ENCODE results near the gene ZBED1. TPM values are rescaled to one million over a fixed set of nuclear protein-coding genes. Genes with fewer than 3 reads are reported as not detected.

Gene ZBED1
- total RNA-seq, 1 experiment from 2014 or later: 17.3 TPM

DNA sequence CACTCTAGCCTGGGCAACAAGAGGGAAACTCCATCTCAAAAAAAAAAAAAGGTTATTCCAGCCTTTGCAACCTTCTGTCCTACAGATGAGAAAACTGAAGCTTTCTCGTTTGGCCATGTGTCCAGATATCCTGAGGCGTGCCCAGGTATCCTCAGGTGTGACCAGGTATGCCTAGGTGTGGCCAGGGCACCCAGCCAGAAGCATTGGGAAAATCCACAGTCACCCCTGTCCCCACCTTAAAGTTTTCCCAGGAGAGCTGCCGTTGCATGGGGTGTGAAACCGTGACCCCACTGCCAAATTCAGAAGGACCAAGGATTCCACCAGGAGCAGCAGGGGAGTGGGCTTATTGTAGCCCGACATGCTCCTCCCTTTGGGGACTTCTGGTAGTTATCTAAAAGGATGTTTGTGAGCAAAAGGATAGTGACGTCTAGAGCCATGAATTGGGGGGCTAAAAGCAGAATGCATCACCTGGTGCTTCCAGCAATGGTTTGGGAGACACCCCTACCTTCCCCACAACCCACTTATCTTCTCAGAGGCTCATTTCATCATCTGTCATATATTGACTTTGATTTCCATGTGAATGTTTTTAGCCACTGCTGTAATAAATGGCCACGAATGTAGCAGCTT lies 4.0 kb upstream of the ZBED1 start:
- H3K27ac Mint-ChIP-seq (ENCODE audit: unreplicated experiment): no peak overlapping the region
- H3K4me3 Mint-ChIP-seq (ENCODE audit: low read depth, unreplicated experiment): no peak overlapping the region
- peaks cover 4% of the 10 kb centered on the region for H3K36me3 Mint-ChIP-seq (ENCODE audit: insufficient read depth, unreplicated experiment)
- H3K4me1 Mint-ChIP-seq (ENCODE audit: low read depth, unreplicated experiment): peaks cover 11% of the 10 kb centered on the region
- no peak for DNase-seq
- no peaks in the 10 kb centered on the region for H3K9me3 Mint-ChIP-seq (ENCODE audit: low read depth, unreplicated experiment)
- CTCF ChIA-PET: no interaction called here
- intact Hi-C loops (cut with micrococcal nuclease; ENCODE audit: unreplicated experiment): no loop called here
- H3K27me3 Mint-ChIP-seq (ENCODE audit: unreplicated experiment): no peaks in the 10 kb centered on the region
- no TSS peak for BruUV-seq (replicated peaks)
- TF ChIP-seq, protein P1, sequence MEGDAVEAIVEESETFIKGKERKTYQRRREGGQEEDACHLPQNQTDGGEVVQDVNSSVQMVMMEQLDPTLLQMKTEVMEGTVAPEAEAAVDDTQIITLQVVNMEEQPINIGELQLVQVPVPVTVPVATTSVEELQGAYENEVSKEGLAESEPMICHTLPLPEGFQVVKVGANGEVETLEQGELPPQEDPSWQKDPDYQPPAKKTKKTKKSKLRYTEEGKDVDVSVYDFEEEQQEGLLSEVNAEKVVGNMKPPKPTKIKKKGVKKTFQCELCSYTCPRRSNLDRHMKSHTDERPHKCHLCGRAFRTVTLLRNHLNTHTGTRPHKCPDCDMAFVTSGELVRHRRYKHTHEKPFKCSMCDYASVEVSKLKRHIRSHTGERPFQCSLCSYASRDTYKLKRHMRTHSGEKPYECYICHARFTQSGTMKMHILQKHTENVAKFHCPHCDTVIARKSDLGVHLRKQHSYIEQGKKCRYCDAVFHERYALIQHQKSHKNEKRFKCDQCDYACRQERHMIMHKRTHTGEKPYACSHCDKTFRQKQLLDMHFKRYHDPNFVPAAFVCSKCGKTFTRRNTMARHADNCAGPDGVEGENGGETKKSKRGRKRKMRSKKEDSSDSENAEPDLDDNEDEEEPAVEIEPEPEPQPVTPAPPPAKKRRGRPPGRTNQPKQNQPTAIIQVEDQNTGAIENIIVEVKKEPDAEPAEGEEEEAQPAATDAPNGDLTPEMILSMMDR (IDR thresholded peaks at IDR 0.05; ENCODE audit: unreplicated experiment): no peak

DNA sequence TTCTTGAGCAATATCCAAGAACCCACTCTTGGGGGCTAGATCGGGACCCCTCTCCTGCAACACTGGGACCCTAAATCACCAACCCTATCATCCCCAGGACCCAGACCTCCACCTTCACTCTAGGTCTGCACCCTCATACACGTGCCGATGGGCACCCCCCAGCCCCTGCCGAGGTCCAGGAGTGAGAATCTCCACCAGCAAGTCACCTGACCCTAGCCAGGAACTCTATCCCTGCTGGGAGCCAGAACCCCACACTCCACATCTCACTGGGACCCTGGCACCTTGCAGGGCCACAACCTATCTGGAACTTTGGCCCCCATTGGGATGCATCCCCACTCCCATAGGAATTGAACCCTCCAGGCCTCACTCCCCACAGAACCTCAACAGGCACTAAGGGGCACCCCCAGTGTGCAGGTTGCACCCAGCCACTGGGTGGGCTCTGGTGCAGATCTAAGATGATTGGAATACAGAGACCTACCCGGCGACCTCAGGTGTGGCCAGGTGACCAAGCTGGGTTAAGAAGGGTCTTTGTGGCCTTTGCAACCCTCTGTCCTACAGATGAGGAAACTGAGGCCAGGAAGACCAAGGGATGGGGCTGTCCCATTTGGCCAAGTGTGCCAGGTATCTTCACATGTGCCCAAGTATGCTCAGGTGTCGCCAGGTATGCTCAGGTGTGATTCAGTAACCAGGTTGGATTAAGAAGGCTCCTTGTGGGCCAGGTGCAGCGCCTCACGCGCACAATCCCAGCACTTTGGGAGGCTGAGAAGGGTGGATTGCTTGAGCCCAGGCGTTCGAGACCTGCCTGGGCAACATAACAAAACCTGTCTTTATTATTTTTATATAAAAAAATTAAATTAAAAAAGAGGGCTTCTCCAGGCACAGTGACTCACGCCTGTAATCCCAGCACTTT lies 3.1 kb upstream of the ZBED1 start:
- Mint-ChIP-seq H3K36me3 (ENCODE audit: insufficient read depth, unreplicated experiment) (peaks cover 10% of the 10 kb centered on the region), H3K4me3 (ENCODE audit: low read depth, unreplicated experiment) (no peak overlapping the region), H3K27me3 (ENCODE audit: unreplicated experiment) (no peaks in the 10 kb centered on the region), H3K27ac (ENCODE audit: unreplicated experiment) (no peak overlapping the region), H3K4me1 (ENCODE audit: low read depth, unreplicated experiment) (peaks cover 7% of the 10 kb centered on the region), H3K9me3 (ENCODE audit: low read depth, unreplicated experiment) (no peaks in the 10 kb centered on the region)
- intact Hi-C loops (cut with micrococcal nuclease; ENCODE audit: unreplicated experiment): no loop called here
- CTCF ChIA-PET: no interaction called here
- BruUV-seq (replicated peaks): no TSS peak
- DNase-seq: no peak
- TF ChIP-seq, protein P1 (IDR thresholded peaks at IDR 0.05; ENCODE audit: unreplicated experiment): no peak

- no TSS peak for BruUV-seq (replicated peaks)
- DNase-seq: no peak
- Mint-ChIP-seq H3K36me3 (ENCODE audit: insufficient read depth, unreplicated experiment) (peaks cover 14% of the 10 kb centered on the region), H3K9me3 (ENCODE audit: low read depth, unreplicated experiment) (no peaks in the 10 kb centered on the region), H3K27ac (ENCODE audit: unreplicated experiment) (no peak overlapping the region), H3K4me1 (ENCODE audit: low read depth, unreplicated experiment) (no peaks in the 10 kb centered on the region), H3K4me3 (ENCODE audit: low read depth, unreplicated experiment) (no peak overlapping the region), H3K27me3 (ENCODE audit: unreplicated experiment) (no peaks in the 10 kb centered on the region)
- intact Hi-C loops (cut with micrococcal nuclease; ENCODE audit: unreplicated experiment): no loop called here
- TF ChIP-seq, protein P1 (IDR thresholded peaks at IDR 0.05; ENCODE audit: unreplicated experiment): no peak
- CTCF ChIA-PET: no interaction called here
These were observed 2.1 kb upstream of the ZBED1 start for GRCh38 chrX:2502668-2503519.

- intact Hi-C loops (cut with micrococcal nuclease; ENCODE audit: unreplicated experiment): no loop called here
- Mint-ChIP-seq H3K4me3 (ENCODE audit: low read depth, unreplicated experiment) (peak overlapping the region; percentile 47), H3K36me3 (ENCODE audit: insufficient read depth, unreplicated experiment) (peaks cover 14% of the 10 kb centered on the region), H3K27ac (ENCODE audit: unreplicated experiment) (no peak overlapping the region), H3K9me3 (ENCODE audit: low read depth, unreplicated experiment) (no peaks in the 10 kb centered on the region), H3K4me1 (ENCODE audit: low read depth, unreplicated experiment) (no peaks in the 10 kb centered on the region), H3K27me3 (ENCODE audit: unreplicated experiment) (no peaks in the 10 kb centered on the region)
- CTCF ChIA-PET: no interaction called here
- no peak for DNase-seq
- TF ChIP-seq, protein P1 (IDR thresholded peaks at IDR 0.05; ENCODE audit: unreplicated experiment): no peak
- BruUV-seq (replicated peaks): no TSS peak
These were observed 1.4 kb upstream of the ZBED1 start for GRCh38 chrX:2502120-2502667.

All from Calu3 (cell line).